B cell (primary cell): ENCODE data around the gene EN1. TPM values are rescaled to one million over a fixed set of nuclear protein-coding genes. Genes with fewer than 3 reads are reported as not detected.
A peak's percentile ranks its signal among the peaks of the same experiment; 100 is the strongest.

Source experiments
- ATAC-seq: fragments of 200-7000 bp; cut with Tn5 transposase; one replicate; pipeline ENCODE4 v1.10.0; 2021; ENCODE audit warnings: low read depth, mild to moderate bottlenecking, moderate number of reproducible peaks, moderate library complexity
- CTCF ChIA-PET: fragments of 350-600 bp; sonication (Branson Sonifier 250); formaldehyde crosslinking; loops from one replicate; lab custom pipeline; 2021; ENCODE audit warnings: antibody characterized with exemption, inconsistent platforms; lab: Charles Lee
- POLR2A ChIA-PET: fragments of 350-600 bp; sonication (Branson Sonifier 250); formaldehyde crosslinking; loops from one replicate; lab custom pipeline; 2021; ENCODE audit warnings: antibody characterized with exemption; lab: Charles Lee
- DNase-seq: peaks from one replicate; pipeline ENCODE4 v3.0.0; 2013
- H2AFZ ChIP-seq: 2 replicates; pipeline ENCODE4 v1.6.1; 2012; ENCODE audit warnings: mild to moderate bottlenecking, low read depth, low read length; ENCODE audit not compliant: insufficient read depth, poor library complexity, severe bottlenecking
- H3K27ac ChIP-seq, 2 donors: 1 replicate in 1 of 2; 2 replicates in 1 of 2; pipeline ENCODE4 v1.5.1; 2012 to 2013; ENCODE audit warnings: low read length in 2 of 2, mild to moderate bottlenecking in 2 of 2, moderate library complexity in 1 of 2
- H3K27me3 ChIP-seq, 4 experiments: fragments of 200-600 bp in 1 of 4; sonication (generic) in 1 of 4; replicated peaks in 1 of 4; 1 replicate in 2 of 4; 2 replicates in 2 of 4; pipeline versions ENCODE4 v1.6.1 to v1.7.0; 2013 to 2016; ENCODE audit warnings: low read length in 3 of 4, mild to moderate bottlenecking in 2 of 4, mixed read lengths in 1 of 4, moderate library complexity in 1 of 4; ENCODE audit not compliant: insufficient read depth in 4 of 4, control insufficient read depth in 3 of 4; ENCODE audit errors: control extremely low read depth in 1 of 4
- H3K36me3 ChIP-seq, 2 experiments: replicated peaks in 1 of 2; 1 replicate in 1 of 2; 2 replicates in 1 of 2; pipeline versions ENCODE4 v1.6.1 to v1.7.1; 2013; ENCODE audit warnings: low read length in 1 of 2; ENCODE audit not compliant: insufficient read depth in 2 of 2, control insufficient read depth in 1 of 2; ENCODE audit errors: control extremely low read depth in 1 of 2, extremely low read depth in 1 of 2
- H3K4me1 ChIP-seq, 2 donors: fragments of 200-600 bp in 1 of 2; sonication (generic) in 1 of 2; 1 replicate in 1 of 2; 2 replicates in 1 of 2; pipeline versions ENCODE4 v1.5.1 to v1.6.1; 2013 to 2017; ENCODE audit warnings: low read length in 2 of 2; ENCODE audit not compliant: control insufficient read depth in 2 of 2, insufficient read depth in 2 of 2
- H3K4me2 ChIP-seq: replicated peaks from 2 replicates; pipeline ENCODE3; 2012; ENCODE audit warnings: mild to moderate bottlenecking, low read depth, low read length; ENCODE audit not compliant: poor library complexity, severe bottlenecking
- H3K4me3 ChIP-seq, 5 experiments: fragments of 200-600 bp in 1 of 5; sonication (generic) in 1 of 5; 1 replicate in 3 of 5; 2 replicates in 2 of 5; pipeline versions ENCODE4 v1.5.1 to v1.7.0; 2011 to 2016; ENCODE audit warnings: low read length in 4 of 5, mild to moderate bottlenecking in 4 of 5, low read depth in 2 of 5, control low read depth in 1 of 5, moderate library complexity in 1 of 5; ENCODE audit not compliant: insufficient read depth in 1 of 5; ENCODE audit errors: control extremely low read depth in 1 of 5, extremely low read depth in 1 of 5
- H3K79me2 ChIP-seq: fragments of 200-600 bp; sonication (generic); one replicate; pipeline ENCODE4 v1.6.0; 2016; ENCODE audit warnings: low read length; ENCODE audit not compliant: control insufficient read depth, insufficient read depth
- H3K9ac ChIP-seq: fragments of 200-600 bp; sonication (generic); 2 replicates; pipeline ENCODE4 v1.6.1; 2017; ENCODE audit warnings: mild to moderate bottlenecking, low read length, moderate library complexity
- H3K9me3 ChIP-seq, 3 donors: one replicate each; pipeline versions ENCODE4 v1.6.1 to v1.7.1; 2013; ENCODE audit warnings: low read length in 2 of 3; ENCODE audit not compliant: control insufficient read depth in 2 of 3, insufficient read depth in 1 of 3; ENCODE audit errors: control extremely low read depth in 1 of 3
- H4K20me1 ChIP-seq: 2 replicates; pipeline ENCODE4 v1.6.0; 2012; ENCODE audit warnings: mild to moderate bottlenecking, low read length; ENCODE audit not compliant: insufficient read depth, control insufficient read depth, poor library complexity, severe bottlenecking
- H3K27ac Mint-ChIP-seq: one replicate; pipeline ENCODE4 v1.8.0; 2021; ENCODE audit warnings: mixed read lengths
- H3K27me3 Mint-ChIP-seq: one replicate; pipeline ENCODE4 v1.8.0; 2021; ENCODE audit warnings: mixed read lengths
- H3K4me1 Mint-ChIP-seq: one replicate; pipeline ENCODE4 v1.8.0; 2021; ENCODE audit warnings: mixed read lengths
- H3K4me3 Mint-ChIP-seq: one replicate; pipeline ENCODE4 v1.8.0; 2021; ENCODE audit warnings: mixed read lengths
- H3K9me3 Mint-ChIP-seq: one replicate; pipeline ENCODE4 v1.8.0; 2022; ENCODE audit warnings: mixed read lengths; ENCODE audit not compliant: insufficient read depth
- CTCF ChIP-seq: fragments of 200-600 bp; IDR thresholded peaks from one replicate; pipeline ENCODE4 v1.8.0; 2022; ENCODE audit warnings: antibody characterized with exemption, mild to moderate bottlenecking
- EZH2 ChIP-seq: IDR thresholded peaks from 2 replicates; pipeline ENCODE4 v1.6.1; 2012; ENCODE audit warnings: borderline replicate concordance, low read depth, mild to moderate bottlenecking, moderate library complexity, low read length; ENCODE audit not compliant: insufficient read depth, poor library complexity, severe bottlenecking
- WGBS: methylation state at CpG from one replicate; pipeline ENCODE4 v1.1.5; 2013; ENCODE audit warnings: missing lambda C conversion rate; ENCODE audit not compliant: insufficient coverage; 5-methylcytosine and 5-hydroxymethylcytosine counted together
- intact Hi-C: fragments of 100-400 bp; cut with micrococcal nuclease; formaldehyde crosslinking; loops from one replicate; pipeline ENCODE4 v1.10.0; 2022
- polyA plus RNA-seq: library from polyadenylated mRNA; depleted of rRNA; stranded (reverse); fragments of >200 nt; gene quantifications from 2 replicates; pipeline ENCODE4 v1.2.3, GENCODE V29; 2012
- total RNA-seq, 2 donors: library from RNA; stranded (reverse); fragments of 120-200 nt in 1 of 2; gene quantifications; 1 replicate in 1 of 2; 2 replicates in 1 of 2; pipeline versions ENCODE4 v1.2.3 to v1.2.4, GENCODE V29; 2013 to 2022

The EN1 gene
- total and polyA plus RNA-seq, 2 donors (not counting 1 experiment from before 2014, with no cell fraction given), result not detected

- H2AFZ ChIP-seq, result peak overlapping the region; percentile 22
- no peaks in the 10 kb centered on the region for H3K79me2 ChIP-seq
- no peak overlapping the region for H3K27ac ChIP-seq
- H3K4me1 ChIP-seq, result peaks cover 30 to 57% of the 10 kb centered on the region in 2 donors
- TF ChIP-seq EZH2, result no peak
- TF ChIP-seq CTCF, result no peak
- peak; percentile 50 for DNase-seq
- peaks cover 0 to 96% (median 77%) of the 10 kb centered on the region in 4 experiments for H3K27me3 ChIP-seq
- H3K9ac ChIP-seq, result no peak overlapping the region
- no peaks in the 10 kb centered on the region for H4K20me1 ChIP-seq
- H3K27ac Mint-ChIP-seq, result no peak overlapping the region
- H3K4me1 Mint-ChIP-seq, result peaks cover 23% of the 10 kb centered on the region
- intact Hi-C loops, result no loop called here
- peaks cover 0 to 62% (median 0%) of the 10 kb centered on the region in 3 donors for H3K9me3 ChIP-seq
- no peak for ATAC-seq
- 11% methylated on average over 50 of the region's 50 CpGs for WGBS
- H3K4me3 ChIP-seq, result no peak overlapping the region
- peak overlapping the region; percentile 76 for H3K4me2 ChIP-seq
- H3K36me3 ChIP-seq, result no peaks in the 10 kb centered on the region
- H3K9me3 Mint-ChIP-seq, result no peaks in the 10 kb centered on the region
- POLR2A ChIA-PET, result no interaction called here
- H3K27me3 Mint-ChIP-seq, result peaks cover 72% of the 10 kb centered on the region
- CTCF ChIA-PET, result interaction anchor here (1.4 to 4.2 kb wide), 2 partner anchors 15 to 634 kb away, joined by 4 to 54 read pairs; no protein-coding TSS in a partner anchor
- H3K4me3 Mint-ChIP-seq, result no peak overlapping the region
Observed at GRCh38 chr2:118856978-118857676, 9.7 kb upstream of the EN1 start.
